ENCODE data around the gene TNFAIP3.

The TNFAIP3 gene

DNA sequence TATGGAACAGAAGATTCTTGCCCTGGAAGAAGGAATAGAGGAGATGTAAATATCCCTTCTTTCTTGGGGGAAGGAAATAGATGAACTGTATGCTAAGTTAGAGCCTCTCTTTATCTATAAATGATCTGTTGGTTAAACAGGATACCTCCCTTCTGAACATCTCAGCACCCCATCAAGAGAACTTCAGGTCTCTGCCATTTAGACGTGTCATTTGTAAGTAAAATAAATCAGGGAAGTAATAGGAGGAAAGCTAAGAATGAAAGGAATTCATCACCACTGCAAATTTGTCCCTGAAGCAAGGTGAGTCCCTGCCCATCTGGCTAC is 42.5 kb upstream of the TNFAIP3 start:
- TF ChIP-seq, protein P1, sequence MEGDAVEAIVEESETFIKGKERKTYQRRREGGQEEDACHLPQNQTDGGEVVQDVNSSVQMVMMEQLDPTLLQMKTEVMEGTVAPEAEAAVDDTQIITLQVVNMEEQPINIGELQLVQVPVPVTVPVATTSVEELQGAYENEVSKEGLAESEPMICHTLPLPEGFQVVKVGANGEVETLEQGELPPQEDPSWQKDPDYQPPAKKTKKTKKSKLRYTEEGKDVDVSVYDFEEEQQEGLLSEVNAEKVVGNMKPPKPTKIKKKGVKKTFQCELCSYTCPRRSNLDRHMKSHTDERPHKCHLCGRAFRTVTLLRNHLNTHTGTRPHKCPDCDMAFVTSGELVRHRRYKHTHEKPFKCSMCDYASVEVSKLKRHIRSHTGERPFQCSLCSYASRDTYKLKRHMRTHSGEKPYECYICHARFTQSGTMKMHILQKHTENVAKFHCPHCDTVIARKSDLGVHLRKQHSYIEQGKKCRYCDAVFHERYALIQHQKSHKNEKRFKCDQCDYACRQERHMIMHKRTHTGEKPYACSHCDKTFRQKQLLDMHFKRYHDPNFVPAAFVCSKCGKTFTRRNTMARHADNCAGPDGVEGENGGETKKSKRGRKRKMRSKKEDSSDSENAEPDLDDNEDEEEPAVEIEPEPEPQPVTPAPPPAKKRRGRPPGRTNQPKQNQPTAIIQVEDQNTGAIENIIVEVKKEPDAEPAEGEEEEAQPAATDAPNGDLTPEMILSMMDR (IDR thresholded peaks at IDR 0.05; ENCODE audit: low read depth, low read length): no peak
- no peak for DNase-seq (ENCODE audit: extremely low read depth, low read depth)

DNA sequence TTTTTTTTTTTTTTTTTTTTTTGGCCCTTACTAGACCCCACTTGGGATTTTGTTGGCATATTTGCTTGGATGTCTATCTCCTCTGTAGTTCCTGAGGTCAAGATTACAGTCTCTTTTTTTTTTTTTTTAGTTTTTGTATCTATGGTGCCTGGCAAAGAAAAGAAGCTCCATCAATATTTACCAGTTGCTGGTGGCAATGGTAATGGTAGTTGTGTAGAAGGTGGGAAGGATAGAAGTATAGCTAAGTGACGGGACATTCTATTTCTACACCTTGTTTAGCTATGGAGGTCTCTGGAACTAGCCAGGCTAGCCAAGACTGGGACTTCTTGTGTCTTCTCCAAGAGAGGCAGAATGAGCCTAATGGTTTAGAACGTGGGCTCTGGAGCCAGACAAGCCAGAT is 42.2 kb upstream of the TNFAIP3 start:
- no peak for DNase-seq (ENCODE audit: extremely low read depth, low read depth)
- TF ChIP-seq, protein P1 (IDR thresholded peaks at IDR 0.05; ENCODE audit: low read depth, low read length): no peak

- DNase-seq (ENCODE audit: extremely low read depth, low read depth): no peak
- TF ChIP-seq, protein P1 (IDR thresholded peaks at IDR 0.05; ENCODE audit: low read depth, low read length): no peak
Measured at GRCh38 chr6:137827411-137827940, 39.6 kb upstream of the TNFAIP3 start.

- no peak for DNase-seq (ENCODE audit: extremely low read depth, low read depth)
- TF ChIP-seq, protein P1 (IDR thresholded peaks at IDR 0.05; ENCODE audit: low read depth, low read length): no peak
Measured at GRCh38 chr6:137827977-137828810, 38.9 kb upstream of the TNFAIP3 start.

- TF ChIP-seq, protein P1 (IDR thresholded peaks at IDR 0.05; ENCODE audit: low read depth, low read length): no peak
- no peak for DNase-seq (ENCODE audit: extremely low read depth, low read depth)
Measured at GRCh38 chr6:137829641-137830083, 37.4 kb upstream of the TNFAIP3 start.

DNA sequence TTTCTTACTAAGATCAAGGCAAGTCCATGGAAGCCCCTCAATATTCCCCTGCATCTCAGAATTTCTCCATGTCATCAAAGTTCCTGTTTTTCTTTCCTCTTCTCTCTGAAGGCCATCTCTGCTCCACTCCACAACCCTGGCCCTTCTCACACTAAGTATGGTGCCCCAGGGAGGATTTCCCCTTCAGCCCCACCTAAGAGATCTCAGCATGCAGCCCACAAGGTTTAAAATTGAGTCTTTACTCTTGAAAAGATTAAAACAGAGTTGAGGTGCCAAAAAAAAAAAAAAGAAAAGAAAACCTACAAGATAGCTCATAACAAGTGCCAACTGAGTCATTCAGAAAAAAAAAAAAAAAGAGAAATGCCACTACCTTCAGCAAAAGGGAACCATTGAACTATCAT is 36.5 kb upstream of the TNFAIP3 start:
- TF ChIP-seq, protein P1 (IDR thresholded peaks at IDR 0.05; ENCODE audit: low read depth, low read length): no peak
- no peak for DNase-seq (ENCODE audit: extremely low read depth, low read depth)

DNA sequence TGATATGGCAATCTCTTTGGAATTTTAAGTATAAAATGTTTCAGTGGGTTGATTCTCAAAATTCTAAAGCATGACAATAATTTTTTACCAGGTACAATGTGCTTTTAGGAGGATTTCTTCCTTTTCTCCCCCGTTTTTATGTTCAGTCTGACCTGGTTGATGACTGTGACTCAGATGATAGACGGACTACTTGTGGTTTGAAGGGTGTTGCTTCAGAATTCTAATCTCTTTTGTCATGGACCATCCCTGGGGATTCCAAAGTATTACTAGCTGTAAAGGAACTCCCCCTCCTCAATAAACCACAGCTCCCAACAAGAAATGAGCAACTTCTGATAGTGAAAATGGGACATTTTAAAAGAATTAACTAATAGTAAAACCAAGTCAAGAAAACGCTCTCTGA is 34.9 kb upstream of the TNFAIP3 start:
- TF ChIP-seq, protein P1 (IDR thresholded peaks at IDR 0.05; ENCODE audit: low read depth, low read length): no peak
- DNase-seq (ENCODE audit: extremely low read depth, low read depth): no peak
